Stimulated activated CD8-positive, alpha-beta memory T cell treated with anti-CD3 and anti-CD28 coated beads, Interleukin-15, amount 100 ng/mL, for 48 hours (primary cell): ENCODE results near the gene NIF3L1.

Source experiments
- DNase-seq, 2 donors: peaks; one replicate each; pipeline ENCODE4 v3.0.0-alpha.2; 2020; ENCODE audit warnings: low read depth in 2 of 2

Gene NIF3L1

GRCh38 chr2:200888704-200889625 is at the start of gene NIF3L1, which contains the start of gene PPIL3:
TSS of gene NIF3L1 (plus strand) at chr2:200889371. CDS start at chr2:200891944, 2,573 bp downstream.
TSS of gene PPIL3 (minus strand) at chr2:200889077. CDS start at chr2:200887615, 1,462 bp downstream.
- DNase-seq = peak; percentile 95 to 98

GRCh38 chr2:200839513-200839912 is 49.7 kb upstream of the NIF3L1 start:
- no peak for DNase-seq

GRCh38 chr2:200843993-200844948 is 44.9 kb upstream of the NIF3L1 start:
- no peak for DNase-seq

- no peak for DNase-seq
Observed at GRCh38 chr2:200845194-200845593, 44.0 kb upstream of the NIF3L1 start.

GRCh38 chr2:200845669-200846325 is 43.4 kb upstream of the NIF3L1 start:
- no peak for DNase-seq

- DNase-seq = no peak
Observed at GRCh38 chr2:200847269-200847668, 41.9 kb upstream of the NIF3L1 start.

GRCh38 chr2:200847939-200848338 is 41.2 kb upstream of the NIF3L1 start:
- DNase-seq = no peak

GRCh38 chr2:200850512-200851256 is 38.5 kb upstream of the NIF3L1 start:
- DNase-seq = no peak

- no peak for DNase-seq
Observed at GRCh38 chr2:200851398-200852248, 37.5 kb upstream of the NIF3L1 start.

- no peak for DNase-seq
Observed at GRCh38 chr2:200852605-200853004, 36.6 kb upstream of the NIF3L1 start.

GRCh38 chr2:200856806-200857205 is 32.4 kb upstream of the NIF3L1 start:
- peak in 1 of 2 donors; percentile 8 for DNase-seq

- DNase-seq = peak in 1 of 2 donors; percentile 9
Observed at GRCh38 chr2:200860092-200860795, 28.9 kb upstream of the NIF3L1 start.

- DNase-seq = no peak
Observed at GRCh38 chr2:200861617-200862155, 27.5 kb upstream of the NIF3L1 start.

- DNase-seq = peak; percentile 48 to 49
Observed at GRCh38 chr2:200862532-200863000, 26.6 kb upstream of the NIF3L1 start.

GRCh38 chr2:200863782-200864175 is 25.4 kb upstream of the NIF3L1 start:
- peak in 1 of 2 donors; percentile 8 for DNase-seq

GRCh38 chr2:200864176-200865034 is 24.8 kb upstream of the NIF3L1 start, which contains the start of gene CLK1:
TSS of gene CLK1 (minus strand) at chr2:200864658. CDS start at chr2:200861862, 2,796 bp downstream.
- peak; percentile 96 for DNase-seq

- no peak for DNase-seq
Observed at GRCh38 chr2:200869014-200869413, 20.2 kb upstream of the NIF3L1 start.

GRCh38 chr2:200871151-200871550 is 18.0 kb upstream of the NIF3L1 start:
- no peak for DNase-seq
